MM.1S (cell line): Measurements from ENCODE around the gene MSGN1.

Source experiments
- EZH2 ChIP-seq: fragments of 300-600 bp; sonication (generic); optimal IDR thresholded peaks from 2 replicates; pipeline ENCODE3; 2017; ENCODE audit warnings: low read depth, mild to moderate bottlenecking, antibody characterized with exemption, low read length, mixed read lengths
- EZH2phosphoT487 ChIP-seq: fragments of 300-600 bp; sonication (generic); IDR thresholded peaks from 2 replicates; pipeline ENCODE4 v1.6.1; 2018; ENCODE audit warnings: antibody characterized with exemption, low read length
- TF ChIP-seq, protein P1 (sequence below): fragments of 300-600 bp; sonication (generic); IDR thresholded peaks from 2 replicates; pipeline ENCODE4 v1.5.1; 2016; ENCODE audit warnings: antibody characterized with exemption, low read length, mixed read lengths

- TF ChIP-seq, protein P1, sequence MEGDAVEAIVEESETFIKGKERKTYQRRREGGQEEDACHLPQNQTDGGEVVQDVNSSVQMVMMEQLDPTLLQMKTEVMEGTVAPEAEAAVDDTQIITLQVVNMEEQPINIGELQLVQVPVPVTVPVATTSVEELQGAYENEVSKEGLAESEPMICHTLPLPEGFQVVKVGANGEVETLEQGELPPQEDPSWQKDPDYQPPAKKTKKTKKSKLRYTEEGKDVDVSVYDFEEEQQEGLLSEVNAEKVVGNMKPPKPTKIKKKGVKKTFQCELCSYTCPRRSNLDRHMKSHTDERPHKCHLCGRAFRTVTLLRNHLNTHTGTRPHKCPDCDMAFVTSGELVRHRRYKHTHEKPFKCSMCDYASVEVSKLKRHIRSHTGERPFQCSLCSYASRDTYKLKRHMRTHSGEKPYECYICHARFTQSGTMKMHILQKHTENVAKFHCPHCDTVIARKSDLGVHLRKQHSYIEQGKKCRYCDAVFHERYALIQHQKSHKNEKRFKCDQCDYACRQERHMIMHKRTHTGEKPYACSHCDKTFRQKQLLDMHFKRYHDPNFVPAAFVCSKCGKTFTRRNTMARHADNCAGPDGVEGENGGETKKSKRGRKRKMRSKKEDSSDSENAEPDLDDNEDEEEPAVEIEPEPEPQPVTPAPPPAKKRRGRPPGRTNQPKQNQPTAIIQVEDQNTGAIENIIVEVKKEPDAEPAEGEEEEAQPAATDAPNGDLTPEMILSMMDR: no peak
- no peak for TF ChIP-seq EZH2phosphoT487
- no peak for TF ChIP-seq EZH2
These were observed 11.1 kb downstream of the MSGN1 start for GRCh38 chr2:17827316-17827715.
